Activated CD4-positive, alpha-beta T cell treated with anti-CD3 and anti-CD28 coated beads for 24 hours (primary cell): ENCODE measurements around the gene CCDC60.

Experiments used
- DNase-seq, 2 donors: peaks; one replicate each; pipeline ENCODE4 v3.0.0-alpha.2; 2020; ENCODE audit warnings: low read depth in 2 of 2

The CCDC60 gene

GRCh38 chr12:119446459-119446858 is 111.9 kb downstream of the CCDC60 start:
- DNase-seq, result no peak

GRCh38 chr12:119447126-119447525 is 112.6 kb downstream of the CCDC60 start:
- DNase-seq, result no peak

- no peak for DNase-seq
Observed at GRCh38 chr12:119447618-119448017, 113.1 kb downstream of the CCDC60 start.

GRCh38 chr12:119448611-119449131 is 114.1 kb downstream of the CCDC60 start:
- no peak for DNase-seq

GRCh38 chr12:119450771-119451170 is 116.2 kb downstream of the CCDC60 start:
- DNase-seq, result no peak

GRCh38 chr12:119456824-119457223 is 122.3 kb downstream of the CCDC60 start:
- DNase-seq, result no peak

- DNase-seq, result no peak
Observed at GRCh38 chr12:119457271-119457670, 122.7 kb downstream of the CCDC60 start.

- DNase-seq, result no peak
Observed at GRCh38 chr12:119459481-119459880, 125.0 kb downstream of the CCDC60 start.

GRCh38 chr12:119460876-119461275 is 126.3 kb downstream of the CCDC60 start:
- no peak for DNase-seq

GRCh38 chr12:119461636-119462214 is 127.2 kb downstream of the CCDC60 start:
- DNase-seq, result no peak

- no peak for DNase-seq
Observed at GRCh38 chr12:119463211-119463926, 128.8 kb downstream of the CCDC60 start.

GRCh38 chr12:119468296-119468695 is 133.8 kb downstream of the CCDC60 start:
- no peak for DNase-seq

- no peak for DNase-seq
Observed at GRCh38 chr12:119475650-119476049, 141.1 kb downstream of the CCDC60 start.

- DNase-seq, result no peak
Observed at GRCh38 chr12:119476951-119477350, 142.4 kb downstream of the CCDC60 start.

- DNase-seq, result no peak
Observed at GRCh38 chr12:119479121-119479561, 144.6 kb downstream of the CCDC60 start.

GRCh38 chr12:119480551-119480950 is 146.0 kb downstream of the CCDC60 start:
- no peak for DNase-seq

GRCh38 chr12:119486599-119487154 is 152.1 kb downstream of the CCDC60 start:
- DNase-seq, result no peak

- DNase-seq, result no peak
Observed at GRCh38 chr12:119491814-119492213, 157.3 kb downstream of the CCDC60 start.

GRCh38 chr12:119500209-119500608 is 165.7 kb downstream of the CCDC60 start:
- no peak for DNase-seq

GRCh38 chr12:119501052-119501451 is 166.5 kb downstream of the CCDC60 start:
- no peak for DNase-seq

GRCh38 chr12:119505001-119505400 is 170.5 kb downstream of the CCDC60 start:
- no peak for DNase-seq

- no peak for DNase-seq
Observed at GRCh38 chr12:119512772-119513497, 178.4 kb downstream of the CCDC60 start.
